Germinal center (tissue), 1 donor: ENCODE results near the gene TMEM185A.
"Not testable (repeated sequence)": the region's sequence is repeated elsewhere in the genome, so short reads cannot be mapped to it uniquely, and the experiment has no call there.

ENCODE experiments used
- DNase-seq: peaks from one replicate; pipeline ENCODE4 v3.0.0; 2012; ENCODE audit warnings: mixed read lengths, low spot score

Gene TMEM185A

DNA sequence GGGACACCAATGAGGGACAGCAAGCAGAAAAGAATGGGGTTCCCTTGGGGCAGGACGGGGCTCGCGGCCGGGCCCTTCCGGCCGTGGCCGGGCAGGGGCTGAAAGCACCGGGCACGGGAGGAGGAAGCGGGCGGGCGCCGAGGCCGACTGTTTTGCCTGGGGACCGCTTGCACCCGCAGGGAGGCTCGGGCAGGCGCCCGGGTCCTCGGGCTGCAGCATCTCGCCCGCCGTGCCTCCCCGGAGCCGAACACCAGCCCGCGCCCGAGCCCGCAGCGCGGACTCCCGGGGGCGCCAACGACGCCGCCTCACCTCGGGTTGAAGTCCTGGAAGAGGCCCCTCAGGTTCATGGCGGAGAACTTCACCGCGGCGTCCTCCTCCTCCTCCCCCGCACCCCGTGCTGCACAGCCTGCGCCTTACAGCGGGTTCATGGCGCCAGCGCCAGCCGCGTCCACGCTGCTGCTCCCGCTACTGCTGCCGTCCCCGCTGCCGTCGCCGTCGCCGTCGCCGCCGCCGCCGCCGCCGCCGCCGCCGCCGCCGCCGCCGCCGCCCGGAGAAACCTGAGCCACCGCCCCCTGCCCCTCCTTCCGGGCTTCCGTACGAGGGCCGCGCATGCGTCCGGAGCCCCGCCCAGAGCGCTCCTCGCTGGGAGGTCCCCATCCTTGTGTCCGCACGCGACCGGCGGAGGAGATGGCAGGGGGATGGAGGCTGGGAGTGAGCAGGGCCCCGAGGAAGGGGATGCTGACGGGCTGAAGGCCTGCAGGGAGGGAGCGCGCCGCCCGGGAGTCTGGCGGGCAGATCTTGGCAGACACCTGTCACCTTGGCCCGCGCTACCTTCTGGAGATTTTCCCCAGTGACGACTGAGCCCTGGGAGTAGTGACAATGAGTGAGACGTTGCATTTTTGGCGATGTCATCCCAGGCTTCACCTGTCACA, at the start of gene TMEM185A:
TSS of gene TMEM185A (minus strand) at position 559 of the 932 bp plus-strand sequence. CDS start at position 347, 212 bp downstream.
- peak; percentile 74 for DNase-seq

DNA sequence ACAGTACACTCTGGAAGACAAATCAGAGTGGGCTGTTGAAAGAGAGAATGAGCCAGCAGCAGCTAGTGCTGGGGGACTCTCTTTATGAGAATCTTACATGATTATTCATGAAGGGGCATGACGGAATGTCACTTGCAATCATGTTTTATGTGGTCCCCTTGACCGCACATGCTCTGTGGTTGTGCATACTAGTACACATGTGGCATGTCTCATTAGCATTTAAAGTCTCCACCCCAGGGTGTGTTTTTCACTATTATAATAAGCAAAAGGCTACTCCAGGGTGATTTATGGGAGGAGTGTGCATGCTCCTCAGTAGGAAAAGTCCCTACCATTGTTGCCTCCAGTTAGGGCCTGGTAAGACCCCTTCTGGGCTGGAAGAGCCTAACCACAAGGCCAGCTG, 49.6 kb upstream of the TMEM185A start:
- no peak for DNase-seq

DNA sequence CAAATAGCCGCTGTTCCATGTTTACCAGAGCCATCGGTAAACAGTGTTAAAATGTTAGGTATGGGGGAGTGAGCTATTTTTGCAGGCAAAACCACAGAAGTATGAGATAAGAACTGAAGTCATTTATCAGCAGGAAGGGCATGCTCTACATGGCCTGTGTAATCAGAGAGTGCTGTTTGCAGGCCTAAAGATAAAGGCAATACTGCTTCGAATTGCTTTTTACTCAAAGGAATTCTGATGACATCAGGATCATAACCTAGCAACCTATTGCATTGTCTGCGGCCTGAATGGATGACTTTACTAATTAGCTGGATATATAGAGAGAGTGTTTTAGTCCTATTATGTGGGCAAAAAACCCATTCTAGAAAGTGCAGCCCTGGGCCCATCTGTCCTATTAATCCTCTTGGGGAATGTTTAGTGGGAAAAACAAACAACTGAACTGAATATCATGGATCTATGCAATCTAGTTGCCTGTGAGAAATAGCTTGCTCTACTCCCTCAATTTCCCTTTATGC, 47.6 kb upstream of the TMEM185A start:
- DNase-seq = not testable (repeated sequence)

DNA sequence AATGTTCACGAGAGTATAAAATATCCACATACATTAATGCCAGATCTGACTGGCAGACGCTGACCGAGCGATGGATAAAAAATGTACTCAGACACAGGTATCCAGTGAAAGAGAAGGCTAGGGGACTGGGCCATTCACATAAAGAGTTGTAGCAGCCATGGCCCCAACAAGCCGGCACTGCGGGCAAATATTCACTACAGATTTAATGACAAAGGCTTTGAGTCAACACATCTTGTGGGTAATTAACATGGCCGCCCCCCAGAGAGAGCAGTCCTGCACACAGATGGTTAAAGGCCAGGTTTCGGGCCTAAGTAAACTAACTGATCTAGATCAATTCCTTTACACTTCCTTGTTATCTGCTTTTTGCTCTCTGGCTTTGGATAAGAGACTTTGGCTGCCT, 44.0 kb upstream of the TMEM185A start:
- DNase-seq = not testable (repeated sequence)

DNA sequence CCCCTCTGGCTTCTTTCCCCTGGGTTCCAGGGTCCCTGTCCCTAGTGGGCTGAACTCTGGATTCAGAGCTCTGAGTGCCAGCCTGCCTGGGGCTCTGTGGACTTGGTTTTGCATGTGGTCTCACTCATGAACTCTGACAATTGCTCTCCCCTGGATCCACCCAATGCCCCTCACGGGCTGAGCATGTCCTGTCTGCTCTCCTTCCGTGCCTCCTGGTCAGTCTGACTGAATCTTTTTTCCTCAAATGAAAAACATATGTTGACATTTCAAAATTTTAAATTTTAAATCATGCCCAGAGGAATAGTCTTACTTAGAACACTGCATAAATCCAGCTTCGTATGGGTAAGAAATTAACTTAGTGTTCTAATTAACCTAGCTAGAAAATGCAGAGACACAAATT, 43.5 kb upstream of the TMEM185A start:
- DNase-seq = not testable (repeated sequence)

DNA sequence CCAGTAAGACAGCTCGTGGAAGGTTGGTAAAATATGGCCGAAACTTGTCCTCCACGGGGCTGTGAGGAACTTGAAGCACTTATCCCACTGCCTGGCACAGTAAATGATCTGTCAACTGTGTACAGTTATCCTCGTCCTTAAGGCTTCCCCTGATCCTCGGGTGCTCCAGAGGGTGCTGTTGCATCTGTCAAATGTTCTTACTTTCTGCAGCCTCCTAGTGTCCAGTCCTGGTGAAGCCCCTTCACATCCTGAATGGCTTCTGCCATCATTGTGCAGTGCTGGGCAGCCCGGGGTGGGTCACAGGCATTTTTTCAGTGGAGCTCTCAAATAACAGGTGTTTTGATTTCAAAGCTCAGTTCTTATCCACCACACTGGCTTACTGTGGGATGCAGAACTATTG, 29.0 kb upstream of the TMEM185A start:
- DNase-seq = not testable (repeated sequence)

DNA sequence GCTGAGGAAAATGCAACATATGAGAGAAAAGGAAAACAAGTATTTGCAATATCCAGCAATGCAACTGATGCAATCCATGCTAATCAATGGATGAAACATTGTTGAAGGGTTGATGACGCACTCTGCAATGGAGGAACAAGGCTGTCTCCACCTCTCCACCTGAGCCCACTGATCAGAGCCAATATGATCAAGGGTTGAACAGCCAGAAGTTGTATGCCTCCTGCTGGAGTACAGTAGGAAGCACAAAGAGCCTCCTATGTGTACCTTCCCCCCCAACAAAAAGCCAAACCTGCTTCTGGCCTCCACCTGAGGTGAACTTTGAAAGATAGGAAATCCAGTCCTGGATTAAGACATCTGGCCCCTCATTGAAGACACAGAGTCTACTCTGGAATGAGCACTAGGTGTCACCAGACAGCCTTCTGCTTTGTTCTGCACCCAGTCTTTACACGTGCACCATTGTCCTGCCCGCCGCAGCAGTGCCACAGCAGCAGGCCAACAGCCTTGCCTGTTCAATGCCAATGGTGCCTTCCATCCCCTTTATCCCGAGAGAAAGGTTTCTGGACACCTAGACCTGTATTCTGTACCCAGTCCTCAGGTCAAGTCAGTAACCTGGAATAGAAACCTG, 24.8 kb upstream of the TMEM185A start:
- DNase-seq = not testable (repeated sequence)

DNA sequence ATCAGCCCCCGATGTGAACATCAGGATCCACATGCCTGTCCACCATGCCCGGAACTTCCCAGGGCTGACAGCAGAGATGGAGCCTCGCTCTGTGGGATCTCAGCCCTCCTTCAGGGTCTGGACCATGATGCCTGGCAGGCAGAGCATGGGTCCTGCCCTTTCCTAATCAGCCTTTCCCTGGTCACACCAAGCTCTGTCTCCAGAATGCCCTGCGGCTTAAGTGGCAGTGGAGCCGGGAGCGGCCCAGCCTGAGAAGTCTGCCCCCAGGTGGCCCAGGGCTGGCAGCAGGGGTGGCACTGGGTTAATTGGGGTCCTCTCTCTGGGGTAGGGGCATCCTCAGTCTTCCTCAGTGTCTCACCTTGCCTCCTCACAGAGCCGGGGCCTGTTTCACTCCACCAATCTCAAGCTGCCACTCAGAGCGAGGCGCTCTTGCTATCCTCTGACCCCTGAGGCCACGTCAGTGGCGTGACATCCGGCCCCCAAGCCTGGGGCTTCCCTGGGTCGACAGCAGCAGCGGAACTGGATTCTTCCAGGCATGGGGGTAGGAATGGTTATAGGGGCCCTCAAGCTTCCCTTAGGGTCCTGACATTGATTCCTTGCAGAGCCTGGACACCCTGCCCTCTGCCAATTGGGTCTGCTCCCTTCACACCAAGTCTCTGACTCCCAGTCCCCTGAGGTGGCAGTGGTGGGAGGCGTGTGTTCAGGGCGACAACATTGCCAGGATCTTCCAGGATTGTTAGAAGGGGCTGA, 20.8 kb upstream of the TMEM185A start:
- no peak for DNase-seq

DNA sequence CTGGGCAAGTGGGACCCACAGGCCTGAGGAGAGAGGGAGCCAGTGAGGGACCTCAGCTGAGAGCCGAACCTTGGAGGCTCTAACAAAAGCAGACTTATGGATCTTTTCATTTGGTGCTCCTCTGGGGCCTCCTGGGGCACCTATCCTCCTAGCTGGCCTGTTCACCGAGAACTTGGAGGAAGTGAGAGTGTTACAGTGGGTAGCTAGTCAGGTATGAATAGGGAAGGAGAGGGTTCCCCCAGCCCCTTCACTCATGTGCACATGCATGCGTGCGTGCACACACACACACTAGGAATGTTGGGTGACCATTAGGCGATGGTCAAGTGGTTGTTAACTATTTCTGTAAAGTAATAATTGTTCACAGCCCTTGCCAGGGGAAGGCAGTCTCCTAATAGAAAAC, 18.6 kb upstream of the TMEM185A start:
- no peak for DNase-seq

DNA sequence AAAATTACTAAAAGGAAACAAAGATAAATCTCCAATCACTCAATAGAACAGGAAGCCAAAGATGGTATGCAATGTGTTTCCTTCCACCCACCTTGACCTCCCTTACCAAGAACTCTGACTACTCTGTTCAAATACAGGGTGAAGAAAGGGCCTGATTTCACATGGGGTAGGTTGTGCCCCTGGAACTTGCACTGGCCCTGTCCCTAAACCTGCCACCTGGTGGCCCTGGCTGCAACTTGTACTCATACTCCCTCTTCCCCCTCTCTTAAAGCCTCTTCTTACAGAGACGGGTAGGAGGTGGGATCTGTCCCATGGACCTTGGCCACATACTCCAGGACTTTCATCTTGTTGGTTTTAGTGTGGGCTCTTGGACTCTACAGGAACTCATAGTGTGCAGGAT, 17.3 kb upstream of the TMEM185A start:
- DNase-seq = no peak

DNA sequence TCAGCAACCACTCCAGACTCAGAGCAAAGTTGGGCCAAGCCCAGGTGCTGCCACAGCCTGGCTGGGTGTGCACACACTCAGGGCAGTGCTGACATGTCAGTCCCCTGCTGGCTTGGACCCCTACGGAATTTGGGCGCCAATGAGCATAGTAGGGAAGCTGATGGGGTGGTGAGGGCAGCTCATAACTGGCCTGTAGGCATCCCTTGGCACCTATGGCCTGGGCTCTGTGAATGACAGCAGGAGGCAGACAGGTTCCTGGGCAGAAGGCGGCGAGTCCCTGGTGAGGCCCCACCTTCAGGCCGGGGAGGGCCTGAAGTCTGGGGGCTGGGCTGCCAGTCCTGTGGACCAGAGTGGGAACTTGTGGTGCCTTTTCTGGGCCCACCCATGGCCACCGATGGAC, 15.9 kb upstream of the TMEM185A start:
- no peak for DNase-seq

DNA sequence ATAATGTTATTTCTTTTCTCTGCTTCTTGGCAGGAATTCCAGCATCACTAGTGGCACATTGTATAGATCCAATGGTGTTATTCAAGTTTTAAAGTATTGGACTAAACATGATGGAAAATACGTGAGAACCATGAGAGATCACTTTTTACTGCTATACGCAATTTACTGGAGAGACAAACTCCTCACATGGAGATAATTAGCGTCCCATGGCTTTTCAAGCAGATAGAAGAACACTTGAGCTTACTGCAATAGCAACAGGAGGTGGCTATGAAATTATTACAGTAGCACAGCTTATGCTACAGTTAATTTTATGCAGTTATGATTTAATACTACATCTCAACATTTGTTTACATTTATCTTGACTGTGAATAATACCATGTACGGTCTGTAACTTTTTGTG, 11.9 kb upstream of the TMEM185A start:
- DNase-seq = no peak

DNA sequence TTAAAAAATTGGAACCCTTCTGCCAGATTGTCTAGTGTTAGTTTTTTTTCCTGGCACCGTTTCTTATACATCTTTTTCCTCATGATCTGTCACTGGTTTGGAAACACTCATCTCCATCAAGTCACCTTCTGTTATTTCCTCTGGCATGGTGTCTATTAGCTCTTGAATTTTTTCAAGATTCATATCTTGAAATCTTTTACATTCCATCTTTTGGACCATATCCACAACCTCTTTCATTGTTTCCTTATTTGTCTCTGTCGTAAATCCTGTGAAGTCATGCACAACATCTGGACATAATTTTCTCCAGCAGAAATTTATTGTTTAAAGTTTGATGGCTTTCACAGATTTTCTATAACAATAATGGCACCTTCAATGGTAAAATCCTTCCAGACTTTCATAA, 10.2 kb upstream of the TMEM185A start:
- DNase-seq = no peak

DNA sequence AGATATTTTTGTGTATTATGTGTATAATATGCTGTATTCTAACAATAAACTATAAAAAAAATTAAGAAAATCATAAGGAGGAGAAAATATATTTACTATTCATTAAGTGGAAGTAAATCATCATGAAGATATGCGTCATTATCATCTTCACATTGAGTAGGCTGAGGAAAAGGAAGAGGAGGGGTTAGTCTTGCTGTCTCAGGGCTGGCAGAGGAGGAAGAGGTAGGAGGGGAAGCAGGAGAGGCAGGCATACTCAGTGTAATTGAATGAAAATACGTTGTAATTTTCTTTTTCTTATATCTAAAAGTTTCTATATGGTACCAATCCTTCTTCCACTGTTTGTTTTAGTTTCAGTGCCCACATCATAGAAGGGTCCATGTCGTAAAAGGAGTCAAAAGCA, 9.8 kb upstream of the TMEM185A start:
- no peak for DNase-seq

DNA sequence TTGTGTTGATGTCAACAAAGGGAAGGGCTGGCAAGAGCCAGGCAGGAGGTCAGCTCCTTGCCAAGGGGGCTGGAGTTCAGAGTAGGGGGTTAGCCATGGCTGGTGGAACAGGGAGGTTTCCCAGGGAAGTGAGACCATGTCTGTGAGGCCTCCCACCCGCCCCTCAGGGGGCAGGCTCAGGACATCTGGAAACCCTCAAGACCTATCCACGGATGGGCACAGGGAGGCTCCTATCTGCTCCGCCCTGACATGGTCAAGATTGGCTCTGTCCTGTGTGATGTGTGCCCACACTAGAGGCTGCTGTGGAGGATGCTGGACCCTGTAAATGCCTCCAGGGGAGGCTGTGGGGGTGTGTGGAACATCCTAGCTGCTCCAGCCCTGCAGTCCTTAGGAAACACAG, 8.0 kb upstream of the TMEM185A start:
- no peak for DNase-seq

DNA sequence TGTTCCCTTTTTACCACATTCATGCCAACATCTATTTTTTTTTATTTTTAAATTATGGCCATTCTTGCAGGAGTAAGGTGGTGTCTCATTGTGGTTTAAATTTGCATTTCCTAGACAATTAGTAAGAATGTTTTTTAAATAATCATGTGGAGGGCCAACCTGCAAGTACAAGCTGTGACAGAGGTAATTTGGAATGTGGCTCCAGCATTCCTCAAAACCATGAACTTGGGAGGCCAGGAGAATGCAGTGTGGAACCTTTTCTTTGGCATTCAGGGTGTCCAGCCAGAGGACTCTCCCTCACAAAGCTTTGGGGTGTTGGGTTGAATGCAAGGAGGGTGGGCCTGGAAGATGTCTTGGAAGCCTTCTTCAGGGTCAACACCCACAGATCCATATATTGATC, 7.3 kb upstream of the TMEM185A start:
- DNase-seq = no peak

DNA sequence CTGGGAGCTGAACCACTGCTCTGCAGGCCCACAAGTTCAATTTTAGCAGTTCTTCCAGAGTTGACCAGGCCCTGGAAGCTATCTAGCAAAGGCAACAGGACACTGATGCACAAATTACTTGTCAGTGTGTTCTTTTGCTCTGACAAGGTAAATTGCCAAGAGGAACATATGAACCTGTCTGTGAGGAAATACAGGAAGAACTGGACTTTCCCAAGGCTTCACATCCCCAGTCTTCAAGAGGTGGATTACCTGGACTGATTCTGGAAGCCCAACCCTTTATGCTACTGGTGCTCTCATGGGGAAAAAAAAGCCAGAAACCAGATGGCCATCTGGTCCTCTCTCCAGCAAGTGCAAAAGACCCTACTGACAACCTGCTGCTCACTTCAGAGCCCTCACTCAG, 1.9 kb upstream of the TMEM185A start:
- DNase-seq = no peak

DNA sequence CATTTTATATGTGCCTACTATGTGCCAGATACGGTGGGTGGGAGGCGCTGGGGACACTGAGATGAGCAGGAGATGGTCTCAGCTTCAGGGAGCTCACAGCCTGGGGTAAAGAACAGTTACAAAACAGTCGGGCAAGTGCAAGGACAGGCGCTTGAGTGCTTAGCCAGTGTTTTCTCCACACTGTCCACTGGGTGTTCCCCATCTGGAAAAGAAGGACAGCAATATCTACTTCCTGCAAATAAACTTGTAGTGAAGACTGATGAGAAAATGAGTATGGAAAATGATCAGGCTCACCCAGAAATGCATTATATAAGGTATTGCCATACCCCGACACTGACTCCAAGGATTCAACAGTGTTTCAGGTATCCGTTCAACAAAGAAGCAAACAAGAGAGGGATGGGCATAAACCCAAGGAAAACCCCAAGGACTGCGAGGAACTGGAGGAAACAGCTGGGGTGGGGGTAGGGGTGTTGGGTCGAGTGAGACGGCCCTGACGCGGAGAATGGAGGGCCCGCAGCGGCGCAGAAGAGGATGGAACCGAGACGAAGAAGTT, 835 bp downstream of the TMEM185A start:
- DNase-seq = peak; percentile 3

DNA sequence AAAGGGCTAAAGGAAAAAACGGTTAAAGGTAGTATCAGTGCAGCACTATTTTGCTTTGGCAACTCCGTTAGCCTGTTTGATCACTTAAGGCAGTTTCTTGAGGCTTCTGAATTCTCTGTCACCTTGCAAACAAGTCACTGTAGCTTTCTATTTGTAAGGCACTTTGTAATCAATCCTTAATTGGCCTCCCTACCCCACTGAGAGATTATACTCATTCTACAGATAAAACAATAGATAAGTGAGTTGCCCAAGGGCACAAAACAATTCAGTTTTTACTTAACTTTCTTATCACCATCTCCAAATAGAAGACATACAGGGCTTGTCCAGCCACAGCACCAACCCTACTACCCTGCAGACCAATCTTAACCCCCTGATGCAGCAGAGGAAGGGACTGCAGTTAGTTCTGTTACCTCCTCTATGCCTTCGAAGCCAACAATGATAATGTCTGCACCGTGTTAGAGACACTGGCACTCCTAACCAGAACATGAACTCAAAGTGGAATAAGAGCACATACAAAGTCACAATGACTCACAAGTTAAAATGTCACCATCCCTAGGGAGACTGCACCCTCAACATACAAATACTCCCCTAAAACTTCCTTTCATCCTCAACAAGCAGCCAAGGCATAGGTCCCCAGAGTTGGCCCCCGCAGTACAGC, 1.7 kb downstream of the TMEM185A start:
- DNase-seq = no peak

DNA sequence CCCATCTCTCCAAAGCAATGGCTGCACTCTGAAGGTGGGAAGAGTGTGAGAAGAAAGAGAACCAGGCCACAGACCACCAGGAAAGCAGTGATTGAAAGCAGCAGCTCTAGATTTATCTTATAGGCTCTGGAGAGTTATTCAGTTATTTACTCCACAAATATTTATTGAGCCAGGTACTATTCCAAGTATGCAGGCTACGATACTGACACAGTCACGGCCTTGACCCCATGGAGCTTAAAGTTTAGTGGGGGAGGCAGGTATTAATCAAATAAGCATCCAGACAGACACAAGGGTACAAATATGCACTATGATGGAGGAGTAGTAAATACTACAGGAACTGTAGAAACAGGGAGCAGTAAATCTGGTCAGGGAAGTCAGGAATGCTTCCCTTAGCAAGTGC, 2.8 kb downstream of the TMEM185A start:
- DNase-seq = no peak

DNA sequence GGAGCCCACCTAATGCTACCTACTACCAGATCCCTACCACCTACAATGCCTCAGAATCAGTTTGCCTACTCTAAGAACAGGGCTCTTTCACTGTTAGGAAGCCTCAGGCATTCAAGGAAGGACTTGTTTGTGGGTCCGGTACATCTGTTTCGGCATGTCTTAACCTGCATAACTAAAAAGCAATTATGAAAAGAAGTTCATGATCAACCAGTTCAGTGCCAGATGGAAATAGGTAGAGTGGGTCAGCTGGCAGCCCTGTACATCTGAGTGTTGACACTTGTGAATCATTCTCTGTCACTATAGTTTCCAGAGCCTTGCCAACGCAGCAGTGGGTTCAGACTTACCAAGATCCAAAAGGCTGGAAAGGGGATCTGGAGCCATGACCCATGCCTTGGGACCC, 3.3 kb downstream of the TMEM185A start:
- DNase-seq = no peak

DNA sequence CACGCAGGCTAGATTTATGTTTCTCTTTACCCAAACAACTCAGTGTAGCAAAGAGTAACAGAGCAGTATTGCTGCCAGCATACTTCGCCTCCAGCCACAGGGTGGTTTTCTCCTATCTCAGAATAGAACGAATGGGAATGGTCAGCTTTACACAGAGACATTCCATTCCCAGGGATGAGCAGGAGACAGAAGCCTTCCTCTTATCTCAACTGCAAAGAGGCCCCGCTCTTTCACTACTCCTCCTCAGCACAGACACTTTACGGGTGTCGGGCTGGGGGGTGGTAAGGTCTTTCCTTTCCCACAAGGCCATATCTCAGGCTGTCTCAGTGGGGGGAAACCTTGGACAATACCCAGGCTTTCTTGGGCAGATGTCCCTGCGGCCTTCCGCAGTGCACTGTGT, 4.8 kb downstream of the TMEM185A start:
- DNase-seq = not testable (repeated sequence)
